Measurements from ENCODE around the gene NT5C1B.

NT5C1B gene

DNA sequence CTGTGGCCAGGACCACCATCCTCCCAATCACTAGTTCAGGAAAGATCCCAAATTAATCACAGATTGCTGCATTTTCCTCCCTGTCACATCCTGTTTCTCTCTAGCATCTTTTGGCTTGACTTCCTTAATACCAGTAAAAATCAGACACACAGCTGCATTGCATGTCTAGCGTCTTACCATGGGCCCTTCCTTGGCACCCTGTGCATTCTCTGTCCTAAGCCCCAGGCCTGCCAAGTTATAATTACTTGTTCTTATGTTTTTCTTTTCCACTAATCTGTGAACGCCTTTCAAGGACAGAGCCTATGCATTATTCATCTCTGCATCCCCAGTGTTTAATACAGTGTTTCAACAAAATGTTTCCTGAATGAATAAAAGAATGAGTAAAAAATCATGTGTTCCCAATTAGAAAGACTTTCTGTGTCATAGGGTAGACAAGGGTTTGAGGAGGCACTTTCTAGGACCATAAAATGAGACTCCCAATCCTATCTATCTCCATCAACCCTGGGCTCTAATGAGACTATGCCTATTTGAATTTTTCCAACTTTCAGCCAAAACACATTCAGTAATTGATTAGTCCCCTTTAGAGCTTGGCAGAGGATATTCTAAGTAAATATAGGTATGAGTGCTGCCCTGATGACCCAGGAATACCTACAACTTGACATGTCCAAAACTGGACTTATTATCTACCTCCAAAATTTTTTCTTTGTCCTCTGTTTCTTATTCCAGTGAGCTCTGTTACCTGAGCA, 10.3 kb upstream of the NT5C1B start:
- DNase-seq (ENCODE audit: low read depth): peak; percentile 70

DNA sequence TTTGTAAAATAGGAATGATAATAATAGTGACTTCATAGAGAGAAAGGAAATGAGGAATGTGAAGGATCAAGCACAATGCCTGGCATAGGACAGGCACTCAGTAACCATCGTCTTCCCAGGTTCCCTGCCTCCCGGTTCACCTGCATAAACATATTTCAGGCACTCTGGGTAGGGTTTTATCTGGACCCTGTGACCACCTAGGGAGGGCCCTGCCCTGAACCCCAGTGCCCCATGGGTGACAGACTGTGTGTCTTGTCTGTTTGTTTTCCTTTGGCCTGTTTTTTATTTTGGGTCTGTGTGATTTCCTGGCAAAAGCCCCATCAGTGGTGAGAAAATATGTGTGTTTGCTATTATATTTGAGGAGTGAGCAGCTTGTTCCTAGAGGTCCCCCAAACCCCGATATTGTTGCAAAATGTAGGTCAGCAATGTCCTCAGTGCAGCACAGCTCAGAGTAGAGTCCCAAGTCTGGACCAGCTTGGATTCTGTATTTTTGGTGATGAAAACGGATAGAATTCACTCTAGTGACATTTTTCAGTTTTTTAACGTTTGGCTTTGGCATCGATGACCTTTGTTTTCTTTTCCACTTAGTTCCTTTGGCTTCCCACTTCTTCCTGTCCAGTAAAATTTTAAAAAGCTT, 9.6 kb upstream of the NT5C1B start:
- DNase-seq (ENCODE audit: low read depth): no peak

DNA sequence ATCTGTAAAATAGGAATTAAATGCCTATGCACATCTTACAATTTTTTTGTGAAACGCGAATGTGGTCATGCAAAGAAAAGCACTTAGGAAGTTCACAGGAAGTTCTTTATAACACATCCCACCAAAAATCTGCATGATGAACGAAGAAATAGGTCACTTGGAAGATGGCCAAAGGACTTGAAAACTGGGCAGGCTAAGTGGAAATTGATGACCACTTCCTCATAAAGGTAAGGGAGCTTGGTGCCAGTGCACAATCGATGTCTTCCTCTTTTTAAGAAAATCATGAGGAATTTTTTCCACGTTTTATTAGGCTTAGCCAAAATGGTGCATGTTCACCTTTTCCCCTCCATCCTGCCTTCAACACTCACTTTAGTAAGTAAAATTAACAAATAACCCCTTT, 8.2 kb upstream of the NT5C1B start:
- DNase-seq (ENCODE audit: low read depth): no peak

DNA sequence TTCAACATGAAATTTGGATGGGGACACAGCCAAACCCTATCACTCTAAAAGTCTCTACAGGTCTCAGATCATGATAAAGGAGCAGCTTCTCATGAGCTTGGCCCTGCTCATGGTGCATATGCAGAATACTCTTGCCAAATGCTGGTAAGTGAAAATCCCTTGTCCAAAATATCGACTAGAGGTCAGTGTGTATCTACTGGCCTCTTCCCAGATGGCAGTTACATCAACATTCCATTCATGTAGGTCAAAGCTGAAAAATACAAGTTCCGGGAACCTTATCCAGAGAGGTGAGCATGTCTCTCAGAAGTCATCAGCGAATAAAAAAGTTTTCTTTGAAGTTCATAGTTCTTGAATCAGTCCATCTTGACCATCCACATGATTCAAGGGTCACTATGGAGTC, 7.6 kb upstream of the NT5C1B start:
- no peak for DNase-seq (ENCODE audit: low read depth)

DNA sequence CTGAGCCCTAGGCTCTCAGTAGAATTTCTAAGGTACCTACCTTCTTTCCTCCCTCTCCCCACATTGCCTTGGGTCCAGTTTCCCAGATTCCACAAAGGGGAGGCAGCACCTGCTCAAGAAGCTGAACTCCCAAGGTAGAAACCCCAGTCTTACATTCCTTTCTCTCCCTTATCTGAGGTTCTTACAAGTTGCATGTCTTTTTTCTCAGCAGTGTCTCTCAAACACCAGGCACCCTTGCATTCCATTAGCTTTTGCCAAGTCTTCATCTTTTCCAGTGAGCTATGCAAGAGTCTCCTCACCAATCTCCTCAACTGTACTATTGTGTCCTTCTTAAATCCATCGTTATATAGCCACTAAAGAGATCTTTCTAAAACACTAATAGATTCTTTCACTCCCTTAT, 4.1 kb upstream of the NT5C1B start:
- no peak for DNase-seq (ENCODE audit: low read depth)

DNA sequence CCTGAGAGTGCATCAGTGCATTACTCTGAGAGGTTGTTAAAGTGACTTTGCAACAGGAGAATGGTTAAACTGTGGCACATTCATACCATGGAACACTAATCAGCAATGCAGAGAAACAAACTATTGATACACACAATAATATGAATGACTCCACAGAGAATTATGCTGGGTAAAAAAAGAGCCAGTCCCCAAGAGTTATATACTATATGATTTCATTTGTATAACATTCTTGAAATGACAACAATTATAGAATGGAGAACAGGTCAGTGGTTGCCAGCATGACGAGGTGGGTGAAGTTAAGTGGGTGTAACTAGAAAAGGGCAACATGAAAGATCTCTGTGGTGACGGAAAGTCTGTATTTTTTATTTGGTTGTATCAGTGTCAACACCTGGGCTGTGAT, 3.0 kb upstream of the NT5C1B start:
- no peak for DNase-seq (ENCODE audit: low read depth)

DNA sequence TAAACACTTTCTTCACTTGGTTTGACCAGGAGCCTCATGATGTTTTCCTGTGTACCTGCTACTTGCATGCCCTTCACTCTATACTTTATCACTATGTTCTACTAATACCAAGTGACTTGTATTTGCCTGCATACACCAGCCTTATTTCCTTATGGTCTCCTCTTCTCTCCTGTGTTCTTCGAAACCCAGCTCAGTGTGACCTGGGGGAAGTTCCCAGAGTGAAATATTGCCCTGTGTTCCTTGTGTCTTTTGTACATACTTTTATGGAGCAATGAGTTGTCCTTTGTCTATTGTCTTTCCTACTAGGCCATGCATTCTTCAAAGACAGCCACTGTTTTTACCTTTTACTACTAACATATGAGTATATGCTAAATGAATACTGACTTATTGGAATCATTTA, 567 bp downstream of the NT5C1B start:
- DNase-seq (ENCODE audit: low read depth): no peak

DNA sequence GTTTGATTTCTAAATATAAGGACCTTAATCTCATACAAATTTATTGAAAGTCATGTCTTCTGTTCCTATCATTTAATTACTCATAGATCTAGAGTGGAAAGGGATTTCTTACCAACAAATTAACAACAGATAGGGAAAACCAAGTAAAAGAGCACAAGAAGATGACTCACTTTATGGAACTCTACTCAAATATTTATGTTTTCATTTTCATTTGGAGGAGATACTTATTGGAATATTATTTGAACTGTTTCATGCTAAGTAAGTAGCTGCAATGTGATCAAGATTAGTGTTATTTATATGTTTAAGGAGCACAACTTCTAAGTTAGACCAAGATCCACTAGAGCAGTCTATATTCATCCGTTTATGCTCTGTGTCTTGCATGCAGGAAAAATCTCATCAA, 1.3 kb downstream of the NT5C1B start:
- no peak for DNase-seq (ENCODE audit: low read depth)

DNA sequence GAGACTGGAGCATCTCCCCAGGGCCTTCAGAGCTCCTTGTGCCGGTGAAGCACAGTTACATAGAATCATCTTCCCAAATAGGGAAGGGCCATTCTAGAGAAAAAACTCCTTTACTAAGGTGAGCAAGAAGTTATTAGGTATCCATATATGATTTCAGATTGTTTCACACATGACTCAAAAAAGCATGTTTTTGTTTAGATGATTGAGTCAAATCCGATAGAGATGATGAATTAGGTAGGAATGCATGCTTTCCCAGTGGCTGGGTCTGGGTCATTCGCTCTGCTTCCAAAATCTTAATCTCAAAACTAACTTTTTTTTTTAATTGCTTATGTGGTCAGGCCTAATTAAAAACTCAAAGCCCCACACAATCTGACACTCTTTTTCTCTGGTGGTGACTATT, 3.8 kb downstream of the NT5C1B start:
- DNase-seq (ENCODE audit: low read depth): no peak

DNA sequence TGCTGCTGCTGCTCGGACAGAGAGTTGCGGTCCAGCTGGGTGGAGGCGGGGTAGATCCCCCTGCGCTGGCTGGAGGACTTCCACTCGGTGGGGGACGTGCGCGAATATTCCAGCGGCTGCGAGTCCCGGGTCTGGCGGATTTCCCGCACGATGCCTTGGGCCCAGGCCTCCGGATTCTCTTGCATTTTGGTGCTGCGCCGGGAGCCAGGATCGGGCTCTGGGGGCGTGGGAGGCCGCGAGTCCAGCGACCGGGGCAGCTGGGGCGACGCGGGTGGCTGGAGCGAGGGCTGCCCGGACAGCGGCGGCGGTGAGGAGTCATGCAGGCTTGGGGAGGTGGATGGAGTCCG, 4.8 kb downstream of the NT5C1B start:
- no peak for DNase-seq (ENCODE audit: low read depth)

DNA sequence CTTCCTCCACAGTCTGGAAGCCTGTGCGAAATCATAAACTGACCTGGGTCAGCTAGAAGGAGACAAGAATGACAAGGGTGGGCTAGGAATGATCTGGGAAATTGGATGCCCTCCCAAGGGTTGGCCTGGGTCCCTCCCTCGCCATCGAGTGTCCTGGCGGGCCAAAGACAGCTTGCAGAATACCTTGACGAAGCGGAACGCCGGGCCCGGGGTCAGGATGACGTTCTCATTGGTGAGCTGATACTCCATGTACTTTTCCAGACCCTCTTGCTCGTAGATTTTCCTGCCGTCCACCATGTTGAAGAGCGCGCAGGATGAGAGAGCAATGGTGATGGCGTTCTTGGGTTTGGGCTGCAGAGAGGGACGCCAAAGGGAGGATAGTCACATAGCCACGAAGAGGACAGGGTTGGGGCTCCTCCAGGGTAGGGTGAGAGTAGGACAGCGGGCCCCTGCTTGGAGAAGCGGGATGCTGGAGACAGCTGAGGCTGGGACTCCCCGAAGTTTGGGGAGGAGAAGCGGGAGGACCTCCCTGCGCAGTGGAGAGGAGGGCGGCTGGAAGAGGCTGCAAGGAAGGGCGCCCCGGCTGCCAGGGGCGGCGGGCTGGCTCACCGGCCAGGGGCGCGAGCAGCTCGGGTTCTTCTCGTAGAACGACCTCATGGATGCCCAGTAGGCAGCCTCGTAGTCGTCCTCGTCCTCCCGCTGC, 5.3 kb downstream of the NT5C1B start:
- DNase-seq (ENCODE audit: low read depth): no peak

DNA sequence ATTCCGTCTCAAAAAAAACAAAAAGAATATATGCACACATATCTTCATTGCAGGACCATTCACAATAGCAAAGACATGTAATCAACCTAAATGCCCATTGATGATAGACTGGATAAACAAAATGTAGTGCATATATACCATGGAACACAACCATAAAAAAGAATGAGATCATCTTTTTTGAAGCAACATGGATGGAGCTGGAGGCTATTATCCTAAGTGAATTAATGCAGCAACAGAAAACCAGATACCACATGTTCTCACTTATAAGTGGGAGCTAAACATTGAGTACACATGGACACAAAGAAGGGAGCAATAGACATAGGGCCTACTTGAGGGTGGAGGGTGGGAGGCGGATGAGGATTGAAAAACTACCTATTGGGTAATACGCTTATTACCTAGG, 8.8 kb downstream of the NT5C1B start:
- DNase-seq (ENCODE audit: low read depth): no peak

DNA sequence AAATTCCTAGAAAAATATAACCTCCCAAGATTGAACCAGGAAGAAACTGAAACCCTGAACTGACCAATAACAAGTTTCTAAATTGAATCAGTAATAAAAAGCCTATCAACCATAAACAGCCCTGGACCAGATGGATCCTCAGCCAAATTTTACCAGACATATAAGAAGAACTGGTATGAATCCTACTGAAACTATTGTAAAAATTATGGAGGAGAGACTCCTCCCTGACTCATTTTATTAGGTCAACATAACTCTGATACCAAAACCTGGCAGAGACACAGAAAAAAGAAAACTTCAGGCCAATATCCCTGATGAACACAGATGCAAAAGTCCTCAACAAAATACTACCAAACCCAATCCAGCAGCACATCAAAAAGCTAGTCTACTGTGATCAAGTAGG, 11.3 kb downstream of the NT5C1B start:
- no peak for DNase-seq (ENCODE audit: low read depth)

DNA sequence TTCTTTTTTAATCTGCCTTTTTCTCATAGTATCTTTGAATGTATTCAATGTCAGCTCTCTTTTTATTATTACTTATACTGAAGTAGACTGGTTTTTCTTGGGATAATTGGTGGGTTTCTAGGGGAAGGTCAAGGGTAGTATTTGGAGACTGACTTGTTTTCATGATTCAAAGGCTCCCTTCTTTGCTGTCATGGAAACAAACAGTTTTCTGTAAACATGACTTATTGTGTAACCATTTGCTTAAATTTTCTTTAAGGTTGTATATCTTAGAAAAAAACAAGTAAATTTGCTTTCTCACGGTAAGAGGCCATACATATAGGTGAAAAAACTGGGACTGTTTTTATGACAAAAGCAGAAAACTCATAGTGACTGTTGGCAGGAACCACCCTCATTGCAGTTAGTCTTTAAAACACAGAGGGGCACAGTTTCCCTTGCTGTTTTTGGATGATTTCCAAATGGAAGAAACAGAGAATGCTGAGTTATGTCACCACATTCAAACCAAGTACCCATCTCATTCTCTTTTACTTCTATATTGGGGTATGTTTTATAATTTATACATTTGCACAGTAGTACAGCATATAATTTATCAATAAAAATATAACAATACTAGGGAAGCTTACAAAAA, 23.1 kb downstream of the NT5C1B start:
- no peak for DNase-seq (ENCODE audit: low read depth)

DNA sequence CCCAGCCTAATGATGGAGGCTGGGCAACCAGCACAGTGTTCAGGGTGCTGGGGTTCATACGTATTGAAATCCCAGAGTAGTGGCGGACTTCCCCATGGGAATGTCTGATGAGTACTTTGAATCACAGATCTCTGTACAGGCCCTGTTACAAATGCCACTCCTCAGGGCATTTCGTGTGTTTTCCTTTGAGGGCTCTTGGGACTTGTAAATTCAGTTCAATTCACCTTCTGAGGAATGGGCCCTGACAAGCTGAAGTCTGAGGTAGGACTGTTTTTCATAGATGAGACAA, 28.6 kb downstream of the NT5C1B start:
- DNase-seq (ENCODE audit: low read depth): no peak

DNA sequence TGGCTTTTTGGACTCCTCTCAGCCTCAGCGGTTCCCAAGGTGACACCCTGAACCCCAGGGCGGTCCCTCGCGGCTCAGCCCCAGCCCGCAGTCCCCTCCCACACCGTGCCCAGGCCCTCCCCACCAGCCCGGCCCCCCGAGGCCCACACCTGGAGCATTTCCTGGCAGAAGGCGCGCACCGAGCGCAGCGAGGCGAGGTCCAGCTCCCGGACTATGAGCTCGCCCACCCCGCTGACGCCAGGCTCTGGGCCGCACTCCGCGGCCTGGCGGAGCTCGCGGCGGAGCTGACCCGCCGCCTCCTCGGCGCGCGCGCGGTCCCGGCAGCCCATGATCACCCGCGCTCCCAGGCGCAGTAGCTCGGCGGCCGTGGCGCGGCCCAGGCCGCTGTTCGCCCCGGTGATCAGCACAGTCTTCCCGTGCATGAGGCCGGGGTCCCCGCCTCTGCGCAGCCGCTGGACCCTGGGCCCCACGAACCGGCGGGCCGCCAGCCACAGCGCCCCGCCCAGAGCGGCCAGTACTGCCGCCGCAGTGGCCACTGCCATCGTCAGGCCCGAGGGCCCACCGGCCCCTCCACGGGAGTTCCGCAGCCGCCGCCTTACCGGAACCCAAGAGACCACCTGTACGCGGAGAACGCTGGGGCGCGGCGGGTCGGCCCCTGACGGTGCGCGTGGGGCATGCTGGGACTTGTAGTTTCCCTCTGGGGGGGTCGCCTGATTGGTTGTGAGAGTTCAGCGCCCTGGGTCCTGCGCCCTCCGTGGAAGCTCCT, 29.2 kb downstream of the NT5C1B start, which contains the start of gene RDH14:
TSS of gene RDH14 (minus strand) at position 623 of the 766 bp plus-strand sequence. CDS start at position 542, 81 bp downstream.
- peak; percentile 57 for DNase-seq (ENCODE audit: low read depth)

DNA sequence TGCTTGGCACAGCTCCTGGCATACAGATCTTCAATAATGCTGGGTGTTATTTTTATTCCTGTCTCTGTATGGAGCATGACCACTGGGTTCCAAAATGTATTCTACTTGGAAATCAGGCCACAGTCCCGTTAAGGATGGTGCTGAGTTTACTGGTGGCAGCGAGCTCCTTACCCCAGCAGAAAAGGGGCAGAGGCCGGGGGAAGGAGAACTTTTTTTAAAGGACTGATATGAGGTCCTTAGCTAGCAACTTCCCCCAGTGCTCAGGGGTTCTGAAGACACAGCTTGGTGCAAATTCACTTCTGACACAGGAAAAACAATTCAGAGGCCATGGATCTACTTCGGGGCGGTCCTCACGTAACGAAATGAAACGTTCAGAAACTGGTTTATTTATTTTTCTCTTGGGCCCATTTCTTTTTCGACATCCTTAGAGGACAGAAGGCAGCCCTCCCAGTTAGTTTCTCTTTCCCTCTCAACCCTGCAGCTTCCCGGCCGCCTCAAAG, 29.8 kb downstream of the NT5C1B start:
- DNase-seq (ENCODE audit: low read depth): no peak

DNA sequence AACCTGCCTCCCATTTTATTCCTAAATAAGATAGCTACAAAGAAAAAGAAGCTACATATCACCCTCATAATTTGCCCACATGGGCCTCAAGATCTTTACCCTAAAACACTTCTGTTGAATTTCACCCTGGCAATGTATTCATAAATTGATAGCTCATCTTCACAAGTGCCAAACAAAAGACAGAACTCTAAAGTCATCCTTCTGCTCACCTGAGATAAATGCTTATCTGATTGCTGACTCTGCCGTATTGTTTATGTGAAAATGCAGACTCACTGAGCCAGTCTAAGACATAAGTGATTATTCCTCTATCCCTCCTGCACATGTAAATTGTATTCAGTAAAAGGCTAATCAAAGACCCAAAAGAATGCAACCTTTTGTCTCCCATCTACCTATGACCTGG, 30.9 kb downstream of the NT5C1B start:
- no peak for DNase-seq (ENCODE audit: low read depth)

DNA sequence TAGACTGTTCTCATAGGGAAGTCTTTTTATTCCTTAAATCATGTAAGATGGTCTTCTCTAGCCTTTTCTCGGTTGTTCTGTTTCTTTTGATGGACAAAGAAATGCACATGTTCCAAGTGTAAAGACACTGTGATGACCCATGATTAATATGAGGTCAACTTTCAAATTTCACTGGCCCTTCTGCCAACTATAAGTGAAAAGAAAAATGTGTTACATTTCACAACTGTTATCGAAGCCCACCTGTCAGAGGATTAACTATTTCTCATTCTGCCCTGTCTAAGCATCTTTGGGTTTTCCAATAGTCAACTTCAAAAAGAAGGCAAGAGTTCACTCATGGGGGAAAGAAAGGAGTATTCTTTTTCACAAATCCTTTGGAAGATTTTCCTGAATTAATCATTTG, 32.2 kb downstream of the NT5C1B start:
- DNase-seq (ENCODE audit: low read depth): no peak

DNA sequence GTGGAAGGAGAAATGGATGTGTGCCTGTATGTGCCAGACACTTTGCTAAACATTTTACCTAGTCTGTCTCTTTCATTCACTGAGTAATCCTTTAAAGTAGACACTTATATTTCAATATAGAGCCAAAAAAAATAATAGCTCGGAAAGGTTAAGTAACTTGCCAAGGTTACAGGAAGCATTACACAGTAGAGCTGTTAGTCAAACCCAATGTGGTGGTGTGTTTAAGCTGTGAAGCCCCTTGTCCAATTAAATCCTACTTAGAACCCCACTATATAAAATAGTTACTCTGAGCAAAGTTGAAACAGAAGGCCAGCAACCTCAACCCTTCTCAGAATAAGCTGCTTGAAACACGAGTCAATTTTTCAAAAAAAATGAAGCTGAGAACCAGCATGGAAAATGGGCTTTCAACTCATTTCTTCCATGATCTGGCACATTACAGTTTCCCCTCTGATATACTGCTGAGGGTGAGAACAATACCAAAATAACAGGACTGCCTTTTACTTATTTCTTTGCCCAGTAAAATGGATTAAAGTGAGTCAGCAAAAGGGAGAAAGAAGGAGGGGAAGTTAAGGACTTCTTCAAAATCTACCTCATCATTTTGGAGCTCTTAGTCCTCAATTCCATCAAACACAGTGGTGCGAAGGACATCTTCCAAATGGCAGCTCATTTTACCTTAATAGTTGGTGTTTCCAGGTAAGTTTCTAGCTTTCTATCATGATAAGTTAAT, 36.9 kb downstream of the NT5C1B start:
- DNase-seq (ENCODE audit: low read depth): no peak

DNA sequence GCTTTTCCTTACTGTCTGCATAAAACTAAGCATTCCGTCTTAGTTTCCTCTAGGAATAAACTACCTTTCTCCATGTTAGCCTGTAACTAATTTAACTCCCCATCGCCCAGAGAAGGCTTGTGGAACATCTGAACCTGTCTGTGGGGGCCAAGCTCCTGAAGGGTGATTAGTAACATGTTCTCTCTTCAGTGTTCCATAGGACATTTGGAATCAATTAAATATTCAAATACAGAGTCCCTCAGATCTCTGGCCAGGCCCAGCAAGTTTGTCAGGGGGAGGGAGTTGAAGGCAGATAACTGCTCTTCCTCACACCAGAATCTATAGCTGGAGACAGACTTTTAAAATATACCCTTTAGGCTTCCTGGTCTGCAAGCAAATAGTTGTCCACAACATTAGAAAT, 37.7 kb downstream of the NT5C1B start:
- no peak for DNase-seq (ENCODE audit: low read depth)

DNA sequence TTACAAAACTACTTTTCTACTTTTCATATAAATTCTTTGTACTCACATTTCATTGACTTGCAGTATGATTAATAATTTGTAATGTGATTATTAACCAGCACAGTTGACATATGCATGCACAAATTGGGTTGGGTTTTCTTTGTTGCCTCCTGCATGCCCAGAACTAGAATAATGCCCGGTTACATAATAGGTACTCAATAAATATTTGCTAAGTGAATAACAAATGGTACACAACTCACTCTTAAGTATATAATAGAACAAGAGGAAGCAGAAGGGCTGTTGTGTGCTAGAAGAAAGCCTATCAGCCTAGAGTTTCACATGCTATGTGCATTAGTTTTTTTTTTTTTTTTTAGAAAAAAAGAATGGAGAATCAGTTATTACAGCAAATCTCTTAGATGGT, 38.2 kb downstream of the NT5C1B start:
- DNase-seq (ENCODE audit: low read depth): no peak
